GM18502 (cell line): ENCODE results near the gene SIGLEC15.
"Not testable (repeated sequence)": the region's sequence is repeated elsewhere in the genome, so short reads cannot be mapped to it uniquely, and the experiment has no call there.

Source experiments
- ATAC-seq: cut with Tn5 transposase; IDR thresholded peaks from one replicate; pipeline ENCODE4 v1.9.1; 2021; ENCODE audit warnings: mild to moderate bottlenecking; ENCODE audit not compliant: unreplicated experiment, poor library complexity

The SIGLEC15 gene

GRCh38 chr18:45841060-45841764 is 15.7 kb downstream of the SIGLEC15 start:
- ATAC-seq, result no peak

DNA sequence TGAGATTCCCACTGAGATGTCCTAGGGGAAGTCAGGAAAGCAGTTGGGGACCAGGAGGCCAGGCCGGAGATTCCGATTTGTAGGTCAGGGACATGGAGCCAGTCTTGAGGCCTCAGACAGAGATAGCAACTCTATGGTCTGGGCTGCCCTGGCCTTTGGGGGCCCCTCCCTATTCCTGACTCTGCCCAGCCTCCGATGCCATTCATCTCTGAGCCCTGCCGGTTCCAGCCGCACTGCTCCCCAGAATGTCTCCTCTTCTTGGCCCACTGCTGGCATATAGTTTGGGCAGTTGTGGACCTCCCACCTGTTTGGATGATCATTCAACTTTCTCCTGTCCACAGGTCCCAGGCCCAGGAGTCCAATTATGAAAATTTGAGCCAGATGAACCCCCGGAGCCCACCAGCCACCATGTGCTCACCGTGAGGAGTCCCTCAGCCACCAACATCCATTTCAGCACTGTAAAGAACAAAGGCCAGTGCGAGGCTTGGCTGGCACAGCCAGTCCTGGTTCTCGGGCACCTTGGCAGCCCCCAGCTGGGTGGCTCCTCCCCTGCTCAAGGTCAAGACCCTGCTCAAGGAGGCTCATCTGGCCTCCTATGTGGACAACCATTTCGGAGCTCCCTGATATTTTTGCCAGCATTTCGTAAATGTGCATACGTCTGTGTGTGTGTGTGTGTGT is 16.4 kb downstream of the SIGLEC15 start:
- ATAC-seq, result no peak

DNA sequence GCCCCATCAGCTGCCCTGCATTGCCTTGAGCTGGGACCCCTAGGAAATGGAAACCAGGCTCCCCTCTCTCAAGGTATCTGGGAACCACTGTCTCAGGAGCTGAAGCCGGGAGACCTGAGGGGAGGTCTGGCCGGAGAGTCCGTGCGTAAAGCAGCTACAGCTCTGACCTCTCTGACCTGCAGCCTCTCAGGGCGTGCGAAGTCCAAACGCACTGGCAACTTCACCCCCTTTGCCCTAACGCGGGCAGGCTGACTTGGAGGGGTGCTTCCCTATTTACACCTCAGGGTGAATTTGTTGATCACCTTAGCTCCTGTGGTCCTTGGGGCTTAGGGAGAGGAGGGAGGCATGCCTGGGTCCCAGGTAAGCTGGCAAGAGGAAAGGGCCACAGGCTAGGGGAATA is 17.5 kb downstream of the SIGLEC15 start:
- ATAC-seq, result no peak

- no peak for ATAC-seq
Measured at GRCh38 chr18:45844938-45845337, 19.5 kb downstream of the SIGLEC15 start.

- no peak for ATAC-seq
Measured at GRCh38 chr18:45845410-45845809, 19.9 kb downstream of the SIGLEC15 start.

- no peak for ATAC-seq
Measured at GRCh38 chr18:45847119-45847518, 21.6 kb downstream of the SIGLEC15 start.

DNA sequence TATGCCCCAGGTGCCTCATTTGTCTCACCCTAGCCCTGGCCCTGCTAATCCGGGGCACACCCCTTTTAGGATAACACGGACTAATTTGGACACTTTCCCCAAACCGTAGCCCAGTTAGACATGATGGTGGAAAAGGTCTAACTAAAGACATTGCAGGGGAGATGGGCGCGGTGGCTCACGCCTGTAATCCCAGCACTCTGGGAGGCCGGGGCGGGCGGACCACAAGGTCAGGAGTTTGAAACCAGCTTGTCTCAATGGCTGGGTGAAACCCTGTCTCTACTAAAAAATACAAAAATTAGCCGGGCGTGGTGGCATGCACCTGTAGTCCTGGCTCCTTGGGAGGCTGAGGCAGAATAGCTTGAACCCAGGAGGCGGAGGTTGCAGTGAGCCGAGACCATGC is 23.2 kb downstream of the SIGLEC15 start:
- not testable (repeated sequence) for ATAC-seq

GRCh38 chr18:45849529-45849928 is 24.1 kb downstream of the SIGLEC15 start:
- no peak for ATAC-seq

GRCh38 chr18:45850021-45850420 is 24.5 kb downstream of the SIGLEC15 start:
- peak; percentile 46 for ATAC-seq

- no peak for ATAC-seq
Measured at GRCh38 chr18:45851161-45851925, 25.9 kb downstream of the SIGLEC15 start.

DNA sequence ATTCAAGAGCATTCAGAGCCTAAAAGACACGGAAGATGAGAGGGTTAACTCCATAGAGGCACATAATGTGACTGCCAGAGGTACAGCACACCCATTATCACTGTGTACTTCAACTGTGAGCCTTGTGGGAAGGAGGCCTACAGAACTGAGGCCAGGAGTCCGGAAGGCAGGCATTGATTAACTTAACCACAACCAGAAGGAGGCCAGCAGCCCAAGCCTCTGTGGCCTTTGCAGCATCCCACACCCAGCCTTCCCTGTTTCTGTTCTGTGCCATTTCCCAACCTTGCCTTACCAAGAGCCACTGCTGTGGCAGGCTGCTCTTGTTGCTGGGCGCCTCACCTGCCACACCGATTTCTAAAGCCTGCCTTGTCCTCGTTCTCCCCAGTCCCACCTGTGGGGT is 27.2 kb downstream of the SIGLEC15 start:
- no peak for ATAC-seq

- no peak for ATAC-seq
Measured at GRCh38 chr18:45854036-45854586, 28.6 kb downstream of the SIGLEC15 start.

GRCh38 chr18:45856531-45856930 is 31.1 kb downstream of the SIGLEC15 start:
- ATAC-seq, result no peak

- ATAC-seq, result no peak
Measured at GRCh38 chr18:45859334-45859733, 33.9 kb downstream of the SIGLEC15 start.

- no peak for ATAC-seq
Measured at GRCh38 chr18:45860492-45860891, 35.0 kb downstream of the SIGLEC15 start.

- no peak for ATAC-seq
Measured at GRCh38 chr18:45860971-45861370, 35.5 kb downstream of the SIGLEC15 start.

DNA sequence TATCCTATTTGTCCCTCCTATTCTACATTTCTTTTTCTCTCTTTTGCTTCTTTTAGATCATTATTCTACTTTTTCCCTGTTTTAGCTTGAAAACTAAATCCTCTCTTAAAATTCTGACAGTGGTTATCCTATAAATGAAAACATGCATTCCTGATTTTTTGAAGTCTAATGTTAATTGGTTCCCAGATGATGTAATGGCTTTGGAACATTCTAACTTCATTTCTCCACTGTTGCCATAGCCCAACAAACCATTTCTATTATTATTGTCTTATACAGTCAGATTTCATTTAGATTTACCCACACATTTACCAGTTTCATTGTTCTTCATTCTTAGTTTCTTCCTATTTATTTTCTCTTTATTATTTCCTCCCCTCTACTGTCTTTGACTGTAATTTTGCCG is 36.5 kb downstream of the SIGLEC15 start:
- ATAC-seq, result no peak

DNA sequence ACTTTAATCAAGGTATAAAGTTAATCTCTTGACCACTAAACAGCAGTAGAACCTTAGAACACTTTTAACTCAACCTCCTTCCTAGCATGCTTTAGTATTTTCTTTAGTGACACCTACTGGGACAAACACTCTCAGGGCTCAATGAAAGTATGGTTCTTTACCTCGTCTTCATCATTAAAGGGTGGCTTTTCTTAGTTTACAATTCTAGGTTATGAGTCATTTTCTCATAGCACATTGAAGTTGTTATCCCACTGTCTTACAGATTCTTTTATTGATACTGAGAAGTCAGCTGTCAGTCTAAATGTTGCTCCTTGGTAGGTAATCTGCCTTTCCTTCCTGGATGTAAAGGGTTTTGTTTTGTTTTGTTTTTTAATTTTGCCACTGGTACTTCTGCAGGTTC is 38.0 kb downstream of the SIGLEC15 start:
- no peak for ATAC-seq

GRCh38 chr18:45864081-45864480 is 38.6 kb downstream of the SIGLEC15 start:
- no peak for ATAC-seq

- no peak for ATAC-seq
Measured at GRCh38 chr18:45865466-45865865, 40.0 kb downstream of the SIGLEC15 start.

DNA sequence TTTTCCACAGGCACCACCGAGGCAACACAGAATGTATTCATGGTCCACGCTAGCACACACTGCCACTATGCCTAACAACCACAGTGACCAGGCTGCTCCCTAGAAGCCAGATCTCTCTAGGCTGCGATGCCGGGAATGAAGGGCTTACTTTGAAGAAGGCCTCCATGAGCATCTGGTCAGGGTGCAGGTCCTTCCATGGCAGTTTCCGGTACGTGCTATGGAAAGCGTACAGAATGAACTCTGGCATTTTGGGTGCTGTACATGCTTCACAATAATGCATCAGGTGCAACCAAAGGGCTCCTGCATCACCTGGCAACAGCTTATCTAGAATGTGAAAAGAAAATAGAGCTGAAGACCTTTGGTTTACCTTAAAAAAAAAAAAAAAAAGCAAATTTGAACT is 44.9 kb downstream of the SIGLEC15 start:
- ATAC-seq, result no peak
